H1 (cell line): ENCODE measurements around the gene DOCK9. TPM values are rescaled to one million over a fixed set of nuclear protein-coding genes. Genes with fewer than 3 reads are reported as not detected.
A peak's percentile ranks its signal among the peaks of the same experiment; 100 is the strongest.

Source experiments
- CTCF ChIA-PET: fragments of 300-600 bp; sonication (Branson Sonifier 250); formaldehyde crosslinking; loops from one replicate; lab custom pipeline; 2021; ENCODE audit not compliant: partially characterized antibody; lab: Charles Lee
- POLR2A ChIA-PET: fragments of 300-600 bp; sonication (Branson Sonifier 250); formaldehyde crosslinking; loops from one replicate; lab custom pipeline; 2021; ENCODE audit warnings: inconsistent platforms; ENCODE audit not compliant: partially characterized antibody; lab: Charles Lee
- DNase-seq, 2 experiments: peaks; one replicate each; pipeline versions ENCODE4 v3.0.0 to v3.0.0-alpha.2; 2010 to 2022; ENCODE audit warnings: low spot score in 2 of 2, low read depth in 1 of 2, mixed read lengths in 1 of 2
- FAIRE-seq: peaks from 2 replicates; lab custom pipeline; 2011; peaks lifted over from hg19 to GRCh38; lab: Jason Lieb, UNC
- H2AFZ ChIP-seq: 2 replicates; pipeline ENCODE4 v1.8.1; 2012; ENCODE audit warnings: low read length, inconsistent platforms
- H2AK5ac ChIP-seq: 2 replicates; pipeline ENCODE4 v1.6.1; 2013; ENCODE audit warnings: low read depth, low read length
- H2BK120ac ChIP-seq: replicated peaks from 2 replicates; pipeline ENCODE3; 2013; ENCODE audit warnings: low read depth, low read length, inconsistent platforms
- H2BK12ac ChIP-seq: 2 replicates; pipeline ENCODE4 v1.6.1; 2013; ENCODE audit warnings: low read depth, low read length
- H2BK15ac ChIP-seq: 2 replicates; pipeline ENCODE4 v1.6.1; 2013; ENCODE audit warnings: low read length
- H2BK20ac ChIP-seq: 2 replicates; pipeline ENCODE4 v1.6.1; 2013; ENCODE audit warnings: low read length
- H2BK5ac ChIP-seq: 2 replicates; pipeline ENCODE4 v1.6.1; 2013; ENCODE audit warnings: low read depth, low read length
- H3K14ac ChIP-seq: 2 replicates; pipeline ENCODE4 v1.6.1; 2013; ENCODE audit warnings: inconsistent platforms; ENCODE audit not compliant: insufficient read length
- H3K18ac ChIP-seq: 2 replicates; pipeline ENCODE4 v1.6.1; 2013; ENCODE audit warnings: low read length; ENCODE audit errors: extremely low read depth
- H3K23ac ChIP-seq: 2 replicates; pipeline ENCODE4 v1.6.1; 2013; ENCODE audit warnings: inconsistent platforms; ENCODE audit not compliant: insufficient read length
- H3K23me2 ChIP-seq: 2 replicates; pipeline ENCODE4 v1.6.1; 2013; ENCODE audit warnings: low read depth, low read length
- H3K27ac ChIP-seq: 2 replicates; pipeline ENCODE4 v1.6.1; 2011; ENCODE audit warnings: low read depth, low read length, inconsistent platforms
- H3K27me3 ChIP-seq, 4 experiments: replicated peaks in 1 of 4; 1 replicate in 1 of 4; 2 replicates in 3 of 4; pipeline versions ENCODE4 v1.6.1 to v1.8.1; 2011 to 2013; ENCODE audit warnings: low read length in 3 of 4, mild to moderate bottlenecking in 3 of 4, inconsistent platforms in 2 of 4, mixed read lengths in 2 of 4, moderate library complexity in 1 of 4; ENCODE audit not compliant: control insufficient read depth in 3 of 4, insufficient read depth in 3 of 4; ENCODE audit errors: extremely low read depth in 1 of 4
- H3K36me3 ChIP-seq, 4 experiments: 2 replicates each; pipeline versions ENCODE4 v1.6.1 to v1.8.1; 2011 to 2013; ENCODE audit warnings: mild to moderate bottlenecking in 4 of 4, low read length in 3 of 4, moderate library complexity in 2 of 4, control low read depth in 1 of 4, inconsistent platforms in 1 of 4; ENCODE audit not compliant: insufficient read depth in 4 of 4, control insufficient read depth in 2 of 4
- H3K4ac ChIP-seq: replicated peaks from 2 replicates; pipeline ENCODE3; 2013; ENCODE audit warnings: low read length, low read depth, mixed read lengths, inconsistent platforms; ENCODE audit not compliant: insufficient read length
- H3K4me1 ChIP-seq, 4 experiments: replicated peaks in 1 of 4; 1 replicate in 1 of 4; 2 replicates in 3 of 4; pipeline versions ENCODE4 v1.6.1 to v1.8.1; 2011 to 2013; ENCODE audit warnings: low read length in 3 of 4, inconsistent platforms in 2 of 4, mixed read lengths in 1 of 4; ENCODE audit not compliant: insufficient read depth in 4 of 4, control insufficient read depth in 3 of 4
- H3K4me2 ChIP-seq, 2 experiments: 2 replicates each; pipeline versions ENCODE4 v1.6.1 to v1.8.1; 2011 to 2013; ENCODE audit warnings: low read depth in 2 of 2, low read length in 2 of 2, control low read depth in 1 of 2, inconsistent platforms in 1 of 2, mild to moderate bottlenecking in 1 of 2; ENCODE audit not compliant: insufficient read depth in 1 of 2
- H3K4me3 ChIP-seq, 4 experiments: fragments of 200-600, 300-600 bp in 1 of 4; sonication (generic), shearing (Covaris generic), sonication (Bioruptor Twin) in 1 of 4; 2 replicates each; pipeline versions ENCODE4 v1.5.1 to v1.8.1; 2011 to 2016; ENCODE audit warnings: low read length in 4 of 4, low read depth in 3 of 4, control low read depth in 2 of 4, inconsistent platforms in 2 of 4, mild to moderate bottlenecking in 2 of 4, mixed read lengths in 1 of 4, moderate library complexity in 1 of 4; ENCODE audit not compliant: insufficient read depth in 2 of 4; ENCODE audit errors: extremely low read depth in 1 of 4
- H3K56ac ChIP-seq: replicated peaks from 2 replicates; pipeline ENCODE3; 2013; ENCODE audit warnings: low read depth, mild to moderate bottlenecking, mixed read lengths, low read length, inconsistent platforms; ENCODE audit not compliant: insufficient read length
- H3K79me1 ChIP-seq: 2 replicates; pipeline ENCODE4 v1.6.1; 2013; ENCODE audit warnings: low read depth, low read length, control low read depth
- H3K79me2 ChIP-seq, 2 experiments: 2 replicates each; pipeline versions ENCODE4 v1.6.1 to v1.8.1; 2012 to 2013; ENCODE audit warnings: low read length in 2 of 2, mild to moderate bottlenecking in 2 of 2, inconsistent platforms in 1 of 2; ENCODE audit not compliant: insufficient read depth in 2 of 2, control insufficient read depth in 1 of 2
- H3K9ac ChIP-seq, 4 experiments: replicated peaks in 1 of 4; 1 replicate in 1 of 4; 2 replicates in 3 of 4; pipeline versions ENCODE4 v1.6.1 to v1.8.1; 2011 to 2013; ENCODE audit warnings: low read depth in 3 of 4, low read length in 3 of 4, control low read depth in 2 of 4, mild to moderate bottlenecking in 2 of 4, moderate library complexity in 2 of 4, inconsistent platforms in 1 of 4; ENCODE audit errors: extremely low read depth in 1 of 4
- H3K9me3 ChIP-seq, 2 experiments: 2 replicates each; pipeline versions ENCODE4 v1.6.1 to v1.8.1; 2012 to 2013; ENCODE audit warnings: mild to moderate bottlenecking in 2 of 2, moderate library complexity in 2 of 2, control low read depth in 1 of 2, inconsistent platforms in 1 of 2, low read depth in 1 of 2, low read length in 1 of 2, mixed read lengths in 1 of 2; ENCODE audit not compliant: insufficient read depth in 2 of 2
- H4K20me1 ChIP-seq, 2 experiments: replicated peaks in 1 of 2; 2 replicates each; pipeline versions ENCODE3 to v1.8.1; 2011 to 2013; ENCODE audit warnings: inconsistent platforms in 2 of 2, low read length in 2 of 2, mild to moderate bottlenecking in 1 of 2; ENCODE audit not compliant: insufficient read depth in 2 of 2, control insufficient read depth in 1 of 2
- H4K5ac ChIP-seq: 2 replicates; pipeline ENCODE4 v1.6.1; 2013; ENCODE audit warnings: low read length, low read depth, mixed read lengths, inconsistent platforms; ENCODE audit not compliant: insufficient read length
- H4K8ac ChIP-seq: 2 replicates; pipeline ENCODE4 v1.8.0; 2013; ENCODE audit warnings: mild to moderate bottlenecking, moderate library complexity, low read length, inconsistent platforms; ENCODE audit not compliant: insufficient read depth; ENCODE audit errors: extremely low read depth
- H4K91ac ChIP-seq: replicated peaks from 2 replicates; pipeline ENCODE3; 2013; ENCODE audit warnings: low read length, mixed read lengths, inconsistent platforms; ENCODE audit not compliant: insufficient read length
- BACH1 ChIP-seq: IDR thresholded peaks from 2 replicates; pipeline ENCODE4 v1.6.1; 2012; ENCODE audit warnings: low read length, improper control_type of control experiment
- CEBPB ChIP-seq: IDR thresholded peaks from 2 replicates; pipeline ENCODE4 v1.6.1; 2012; ENCODE audit warnings: low read depth, low read length
- GABPA ChIP-seq: IDR thresholded peaks from 2 replicates; pipeline ENCODE4 v1.6.1; 2011; ENCODE audit warnings: mild to moderate bottlenecking, low read length, moderate library complexity, borderline replicate concordance; ENCODE audit not compliant: insufficient read depth
- GTF2F1 ChIP-seq: IDR thresholded peaks from 2 replicates; pipeline ENCODE4 v1.6.1; 2012; ENCODE audit warnings: low read depth, low read length, improper control_type of control experiment, borderline replicate concordance
- MAFK ChIP-seq: IDR thresholded peaks from 2 replicates; pipeline ENCODE4 v1.6.1; 2012; ENCODE audit warnings: low read depth, mild to moderate bottlenecking, improper control_type of control experiment, low read length
- NRF1 ChIP-seq: IDR thresholded peaks from 2 replicates; pipeline ENCODE4 v1.6.1; 2011; ENCODE audit warnings: mild to moderate bottlenecking, low read depth, low read length, improper control_type of control experiment
- POLR2A ChIP-seq, 2 experiments: IDR thresholded peaks; 1 replicate in 1 of 2; 2 replicates in 1 of 2; pipeline ENCODE4 v1.6.1; 2011; ENCODE audit warnings: low read depth in 2 of 2, low read length in 2 of 2, mild to moderate bottlenecking in 2 of 2; ENCODE audit errors: control extremely low read depth in 1 of 2
- RAD21 ChIP-seq, 2 experiments: IDR thresholded peaks in 1 of 2; conservative IDR thresholded peaks in 1 of 2; 2 replicates each; pipeline ENCODE4 v1.6.1; 2011; ENCODE audit warnings: low read depth in 2 of 2, low read length in 2 of 2, improper control_type of control experiment in 1 of 2, inconsistent platforms in 1 of 2, mild to moderate bottlenecking in 1 of 2, moderate library complexity in 1 of 2
- RXRA ChIP-seq: IDR thresholded peaks from 2 replicates; pipeline ENCODE4 v1.6.1; 2011; ENCODE audit warnings: low read depth, mild to moderate bottlenecking, low read length, moderate library complexity; ENCODE audit not compliant: insufficient read depth
- SIX5 ChIP-seq: IDR thresholded peaks from 2 replicates; pipeline ENCODE4 v1.6.1; 2011; ENCODE audit warnings: mild to moderate bottlenecking, low read depth, low read length
- SRF ChIP-seq: IDR thresholded peaks from 2 replicates; pipeline ENCODE4 v1.6.1; 2011; ENCODE audit warnings: mild to moderate bottlenecking, low read depth, low read length, moderate library complexity
- WGBS, 2 experiments: shearing (Covaris generic) in 1 of 2; methylation state at CpG; one replicate each; pipeline versions ENCODE4 v1.1.6 to v1.1.7; 2013 to 2015; ENCODE audit warnings: low lambda C conversion rate in 2 of 2, mixed read lengths in 2 of 2, inconsistent platforms in 1 of 2, low coverage in 1 of 2, missing lambda C conversion rate in 1 of 2; ENCODE audit not compliant: insufficient replicate concordance in 2 of 2, insufficient coverage in 1 of 2, insufficient read length in 1 of 2; ENCODE audit errors: extremely low coverage in 1 of 2, missing lambda C conversion rate in 1 of 2; 5-methylcytosine and 5-hydroxymethylcytosine counted together
- polyA plus RNA-seq, 7 experiments: library from polyadenylated mRNA; depleted of rRNA in 3 of 7; stranded (reverse) in 5 of 7; unstranded in 2 of 7; fragments of >200 nt in 5 of 7; fragments of 200-250 nt in 2 of 7; gene quantifications; 1 replicate in 5 of 7; 2 replicates in 1 of 7; 4 replicates in 1 of 7; pipeline versions ENCODE4 v1.2.1 to v1.2.3, GENCODE V29; 2011 to 2013; ENCODE audit warnings: missing spikeins in 2 of 7, mixed read lengths in 2 of 7
- total RNA-seq: library from RNA; stranded (reverse); fragmentation: NEBNext Ultra II Directional; extraction: Animal tissue kit (Norgen Biotek cat#: 25700); gene quantifications from 2 replicates; pipeline ENCODE4 v1.2.1, GENCODE V29; 2021
- TF ChIP-seq, protein P1 (sequence below): IDR thresholded peaks from 2 replicates; pipeline ENCODE4 v1.6.1; 2012; ENCODE audit warnings: low read length, inconsistent platforms
- TF ChIP-seq, protein P2 (sequence below): IDR thresholded peaks from 2 replicates; pipeline ENCODE4 v1.6.1; 2012; ENCODE audit warnings: inconsistent platforms

DOCK9 gene
- total and polyA plus RNA-seq, 2 of the 8 experiments (the other 6 are each of a cell fraction or from before 2014, with no cell fraction given) = 21.6 to 31.5 TPM

DNA sequence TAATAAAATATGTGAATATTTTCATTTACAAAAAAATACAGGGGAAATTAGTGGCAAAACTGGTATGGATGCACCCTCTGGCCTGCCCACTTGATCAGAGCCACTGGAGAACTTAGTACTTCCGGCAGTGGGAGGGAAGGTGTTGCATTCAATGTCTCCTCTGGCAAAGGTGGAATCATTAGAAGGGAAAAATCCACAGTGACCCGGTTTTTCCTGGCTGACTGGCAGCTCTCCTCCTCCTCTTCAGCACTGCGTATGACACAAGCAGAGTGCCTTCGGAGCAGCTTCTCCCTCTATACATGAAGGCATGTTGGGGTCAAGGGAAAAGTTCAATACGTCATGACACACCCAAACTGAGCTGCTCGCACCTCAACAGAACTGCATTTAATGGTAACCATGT, 123.4 kb downstream of the DOCK9 start:
- Histone ChIP-seq H3K4me2 (no peak overlapping the region), H2BK120ac (no peak overlapping the region), H3K79me1 (no peaks in the 10 kb centered on the region), H2BK5ac (no peak overlapping the region), H2BK20ac (no peak overlapping the region), H2BK15ac (no peak overlapping the region), H3K4ac (no peak overlapping the region), H4K8ac (no peak overlapping the region), H3K56ac (no peak overlapping the region), H3K9me3 (no peaks in the 10 kb centered on the region), H3K23ac (no peak overlapping the region), H4K91ac (no peak overlapping the region), H3K14ac (no peak overlapping the region), H4K5ac (no peak overlapping the region), H3K23me2 (no peaks in the 10 kb centered on the region), H3K36me3 (no peaks in the 10 kb centered on the region; a peak in 1 of 8 replicates), H4K20me1 (no peaks in the 10 kb centered on the region), H3K4me3 (no peak overlapping the region), H2BK12ac (no peak overlapping the region), H3K79me2 (no peaks in the 10 kb centered on the region), H2AK5ac (no peak overlapping the region), H3K27ac (no peak overlapping the region), H3K18ac (no peak overlapping the region), H3K9ac (peak overlapping the region in 1 of 4 experiments; percentile 15; a peak in 1 of 7 replicates), H3K27me3 (no peaks in the 10 kb centered on the region), H2AFZ (no peak overlapping the region), H3K4me1 (no peaks in the 10 kb centered on the region)
- no peak for DNase-seq
- WGBS, 2 experiments = 91% methylated on average over 6 of the region's 6 CpGs; no CpG with 5 or more reads in 1 of the 2 experiments
- POLR2A ChIA-PET = no interaction called here
- FAIRE-seq = no peak
- TF ChIP-seq SIX5 = no peak
- TF ChIP-seq, protein P1, sequence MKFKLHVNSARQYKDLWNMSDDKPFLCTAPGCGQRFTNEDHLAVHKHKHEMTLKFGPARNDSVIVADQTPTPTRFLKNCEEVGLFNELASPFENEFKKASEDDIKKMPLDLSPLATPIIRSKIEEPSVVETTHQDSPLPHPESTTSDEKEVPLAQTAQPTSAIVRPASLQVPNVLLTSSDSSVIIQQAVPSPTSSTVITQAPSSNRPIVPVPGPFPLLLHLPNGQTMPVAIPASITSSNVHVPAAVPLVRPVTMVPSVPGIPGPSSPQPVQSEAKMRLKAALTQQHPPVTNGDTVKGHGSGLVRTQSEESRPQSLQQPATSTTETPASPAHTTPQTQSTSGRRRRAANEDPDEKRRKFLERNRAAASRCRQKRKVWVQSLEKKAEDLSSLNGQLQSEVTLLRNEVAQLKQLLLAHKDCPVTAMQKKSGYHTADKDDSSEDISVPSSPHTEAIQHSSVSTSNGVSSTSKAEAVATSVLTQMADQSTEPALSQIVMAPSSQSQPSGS = no peak
- TF ChIP-seq GABPA = no peak
- TF ChIP-seq RXRA = no peak
- TF ChIP-seq POLR2A (IDR thresholded peaks at IDR 0.05; ENCODE audit: control extremely low read depth in 1 of 2, low read depth in 2 of 2, low read length in 2 of 2) = no peak
- no peak for TF ChIP-seq GTF2F1
- TF ChIP-seq, protein P2, sequence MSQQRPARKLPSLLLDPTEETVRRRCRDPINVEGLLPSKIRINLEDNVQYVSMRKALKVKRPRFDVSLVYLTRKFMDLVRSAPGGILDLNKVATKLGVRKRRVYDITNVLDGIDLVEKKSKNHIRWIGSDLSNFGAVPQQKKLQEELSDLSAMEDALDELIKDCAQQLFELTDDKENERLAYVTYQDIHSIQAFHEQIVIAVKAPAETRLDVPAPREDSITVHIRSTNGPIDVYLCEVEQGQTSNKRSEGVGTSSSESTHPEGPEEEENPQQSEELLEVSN = no peak
- no peak for TF ChIP-seq RAD21 (IDR thresholded peaks at IDR 0.05 in 1 of 2, conservative IDR thresholded peaks at IDR 0.05 in 1 of 2; ENCODE audit: low read depth in 2 of 2, low read length in 2 of 2)
- TF ChIP-seq CEBPB = no peak
- TF ChIP-seq SRF = no peak
- no peak for TF ChIP-seq BACH1
- no peak for TF ChIP-seq NRF1
- TF ChIP-seq MAFK = no peak
- CTCF ChIA-PET = interaction anchor here (1.4 to 2.8 kb wide), 5 partner anchors 12 to 25 kb away, joined by 4 to 9 read pairs (median 7); no protein-coding TSS in a partner anchor
